Endothelial cell (in vitro differentiated cells): ENCODE data around the gene STOX2. TPM values are rescaled to one million over a fixed set of nuclear protein-coding genes. Genes with fewer than 3 reads are reported as not detected.

Experiments used
- DNase-seq: peaks from one replicate; pipeline ENCODE4 v3.0.0; 2021; ENCODE audit warnings: low spot score
- H3K27ac Mint-ChIP-seq: one replicate; pipeline ENCODE4 v1.8.0; 2021; ENCODE audit warnings: mixed read lengths, inconsistent platforms; ENCODE audit not compliant: unreplicated experiment
- H3K27me3 Mint-ChIP-seq: one replicate; pipeline ENCODE4 v1.8.0; 2021; ENCODE audit warnings: mild to moderate bottlenecking, moderate library complexity, mixed read lengths, inconsistent platforms; ENCODE audit not compliant: unreplicated experiment
- H3K36me3 Mint-ChIP-seq: one replicate; pipeline ENCODE4 v1.8.0; 2021; ENCODE audit warnings: mild to moderate bottlenecking, low read depth, mixed read lengths, inconsistent platforms; ENCODE audit not compliant: unreplicated experiment
- H3K4me1 Mint-ChIP-seq: one replicate; pipeline ENCODE4 v1.8.0; 2021; ENCODE audit warnings: mild to moderate bottlenecking, mixed read lengths, inconsistent platforms; ENCODE audit not compliant: unreplicated experiment
- H3K4me3 Mint-ChIP-seq: one replicate; pipeline ENCODE4 v1.8.0; 2021; ENCODE audit warnings: mild to moderate bottlenecking, mixed read lengths, inconsistent platforms; ENCODE audit not compliant: unreplicated experiment
- H3K9me3 Mint-ChIP-seq: one replicate; pipeline ENCODE4 v1.8.0; 2021; ENCODE audit warnings: mixed read lengths, inconsistent platforms; ENCODE audit not compliant: unreplicated experiment
- CTCF ChIP-seq: fragments of 200-600 bp; sonication (generic); IDR thresholded peaks from one replicate; pipeline ENCODE4 v1.5.0; 2021; ENCODE audit warnings: antibody characterized with exemption; ENCODE audit not compliant: unreplicated experiment
- total RNA-seq: library from RNA; stranded (reverse); fragmentation: NEBNext Ultra II Directional; extraction: Animal tissue kit (Norgen Biotek cat#: 25700); gene quantifications from one replicate; pipeline ENCODE4 v1.2.1, GENCODE V29; 2021; ENCODE audit not compliant: unreplicated experiment

Gene STOX2
- total RNA-seq, 1 donor from 2014 or later = 4.8 TPM

- Mint-ChIP-seq H3K27me3 (peaks cover 2% of the 10 kb centered on the region), H3K4me3 (no peak overlapping the region), H3K27ac (no peak overlapping the region), H3K36me3 (no peaks in the 10 kb centered on the region), H3K9me3 (no peaks in the 10 kb centered on the region), H3K4me1 (no peaks in the 10 kb centered on the region)
- TF ChIP-seq CTCF = no peak
- DNase-seq = no peak
Observed at GRCh38 chr4:184066584-184067300, 161.6 kb downstream of the STOX2 start.

DNA sequence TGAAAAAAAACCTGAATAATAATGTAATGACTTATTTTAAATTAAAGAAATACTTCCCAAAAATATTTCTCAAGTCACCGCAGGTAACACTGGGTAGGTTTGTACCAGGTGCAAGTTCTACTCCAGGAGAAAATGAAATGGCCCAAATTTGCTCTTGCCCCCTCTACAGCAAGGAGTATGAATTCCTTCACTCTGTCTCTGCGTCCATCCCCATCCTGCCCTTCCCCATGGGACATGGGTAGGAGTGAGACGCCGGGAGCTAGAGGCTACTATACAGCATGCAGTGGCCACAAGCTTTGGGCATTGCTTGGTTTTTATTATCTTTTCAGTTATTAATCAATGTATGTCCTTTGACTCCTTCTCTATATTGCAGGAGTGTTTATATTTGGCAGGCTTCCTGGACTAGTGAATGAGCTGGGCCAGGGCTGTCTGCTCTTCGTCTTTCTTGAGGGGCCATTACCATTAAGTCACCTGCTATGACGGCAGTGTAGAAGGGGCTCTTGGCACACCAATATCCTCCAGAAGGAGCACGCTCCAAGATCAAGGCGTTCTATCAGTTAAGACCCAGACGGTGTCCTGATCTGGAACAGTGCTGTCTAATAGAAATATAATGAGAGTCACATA is 162.9 kb downstream of the STOX2 start:
- Mint-ChIP-seq H3K27ac (no peak overlapping the region), H3K36me3 (no peaks in the 10 kb centered on the region), H3K4me1 (no peaks in the 10 kb centered on the region), H3K4me3 (no peak overlapping the region), H3K27me3 (peaks cover 2% of the 10 kb centered on the region), H3K9me3 (no peaks in the 10 kb centered on the region)
- DNase-seq = no peak
- no peak for TF ChIP-seq CTCF

Other genes starting within 250 kb of the STOX2 start
- 13.1 TPM for gene RWDD4, start 246.1 kb upstream of the STOX2 start, total RNA-seq
- gene TRAPPC11, start 246.0 kb upstream of the STOX2 start, total RNA-seq = 33.5 TPM